H9 (cell line): ENCODE data around the gene CYFIP1. TPM values are rescaled to one million over a fixed set of nuclear protein-coding genes. Genes with fewer than 3 reads are reported as not detected.

Source experiments
- DNase-seq: peaks from one replicate; pipeline ENCODE4 v3.0.0-alpha.2; 2017
- H2AFZ ChIP-seq: one replicate; pipeline ENCODE4 v1.6.1; 2013; ENCODE audit warnings: mild to moderate bottlenecking, low read length, control low read depth, moderate library complexity
- H2AK5ac ChIP-seq: 2 replicates; pipeline ENCODE4 v1.6.1; 2013; ENCODE audit warnings: low read length, control low read depth, mixed read lengths; ENCODE audit not compliant: insufficient read length
- H2BK120ac ChIP-seq: one replicate; pipeline ENCODE4 v1.6.1; 2013; ENCODE audit warnings: low read depth, mild to moderate bottlenecking, low read length, control low read depth, inconsistent platforms; ENCODE audit not compliant: poor library complexity, severe bottlenecking
- H2BK12ac ChIP-seq: 2 replicates; pipeline ENCODE4 v1.6.1; 2013; ENCODE audit warnings: low read length, control low read depth, mixed read lengths, low read depth; ENCODE audit not compliant: insufficient read length
- H2BK15ac ChIP-seq: 2 replicates; pipeline ENCODE4 v1.6.1; 2013; ENCODE audit warnings: low read depth, low read length, control low read depth
- H2BK20ac ChIP-seq: one replicate; pipeline ENCODE4 v1.6.1; 2013; ENCODE audit warnings: low read depth, mild to moderate bottlenecking, low read length, control low read depth, inconsistent platforms; ENCODE audit not compliant: poor library complexity, severe bottlenecking
- H2BK5ac ChIP-seq: 2 replicates; pipeline ENCODE4 v1.6.1; 2013; ENCODE audit warnings: low read length, control low read depth, mixed read lengths; ENCODE audit not compliant: insufficient read length
- H3K14ac ChIP-seq: 2 replicates; pipeline ENCODE4 v1.6.1; 2013; ENCODE audit warnings: low read length, control low read depth; ENCODE audit not compliant: insufficient read depth
- H3K18ac ChIP-seq: 2 replicates; pipeline ENCODE4 v1.6.1; 2013; ENCODE audit warnings: low read depth, mild to moderate bottlenecking, mixed read lengths, low read length, control low read depth; ENCODE audit not compliant: insufficient read length
- H3K23ac ChIP-seq: 2 replicates; pipeline ENCODE4 v1.6.1; 2013; ENCODE audit warnings: low read length, control low read depth, mixed read lengths, low read depth; ENCODE audit not compliant: insufficient read length
- H3K23me2 ChIP-seq: 2 replicates; pipeline ENCODE4 v1.6.1; 2013; ENCODE audit warnings: low read depth, mild to moderate bottlenecking, mixed read lengths, low read length, control low read depth; ENCODE audit not compliant: insufficient read length, poor library complexity, severe bottlenecking
- H3K27ac ChIP-seq: 2 replicates; pipeline ENCODE4 v1.5.1; 2013; ENCODE audit warnings: low read length, control low read depth, mixed read lengths, low read depth; ENCODE audit not compliant: insufficient read length
- H3K27me3 ChIP-seq: 2 replicates; pipeline ENCODE4 v1.6.1; 2013; ENCODE audit warnings: low read length, control low read depth, inconsistent platforms; ENCODE audit not compliant: insufficient read depth
- H3K4ac ChIP-seq: 2 replicates; pipeline ENCODE4 v1.6.1; 2013; ENCODE audit warnings: low read depth, mild to moderate bottlenecking, control low read depth, inconsistent platforms, low read length, moderate library complexity
- H3K4me1 ChIP-seq: 2 replicates; pipeline ENCODE4 v1.6.1; 2013; ENCODE audit warnings: low read length, control low read depth, inconsistent platforms; ENCODE audit not compliant: insufficient read depth
- H3K4me2 ChIP-seq: 2 replicates; pipeline ENCODE4 v1.6.1; 2013; ENCODE audit warnings: low read length, control low read depth, mixed read lengths; ENCODE audit not compliant: insufficient read length, insufficient read depth
- H3K56ac ChIP-seq: 2 replicates; pipeline ENCODE4 v1.6.1; 2013; ENCODE audit warnings: low read depth, mild to moderate bottlenecking, mixed read lengths, low read length, control low read depth; ENCODE audit not compliant: insufficient read length
- H3K79me1 ChIP-seq: 2 replicates; pipeline ENCODE4 v1.6.1; 2013; ENCODE audit warnings: low read depth, mild to moderate bottlenecking, moderate library complexity, low read length, control low read depth, inconsistent platforms; ENCODE audit not compliant: insufficient read depth, poor library complexity, severe bottlenecking
- H3K79me2 ChIP-seq: 2 replicates; pipeline ENCODE4 v1.6.1; 2013; ENCODE audit warnings: low read length, control low read depth, inconsistent platforms; ENCODE audit not compliant: insufficient read depth
- H3K9ac ChIP-seq: 2 replicates; pipeline ENCODE4 v1.6.1; 2013; ENCODE audit warnings: low read length, control low read depth, mixed read lengths; ENCODE audit not compliant: insufficient read length; ENCODE audit errors: extremely low read depth
- H3K9me3 ChIP-seq: one replicate; pipeline ENCODE4 v1.6.1; 2013; ENCODE audit warnings: low read depth, low read length, inconsistent platforms; ENCODE audit not compliant: control insufficient read depth
- H3T11ph ChIP-seq: one replicate; pipeline ENCODE4 v1.6.1; 2013; ENCODE audit warnings: mild to moderate bottlenecking, low read length, control low read depth, inconsistent platforms
- H4K20me1 ChIP-seq: one replicate; pipeline ENCODE4 v1.6.1; 2013; ENCODE audit not compliant: control insufficient read depth, insufficient read length, insufficient read depth
- H4K5ac ChIP-seq: 2 replicates; pipeline ENCODE4 v1.6.1; 2013; ENCODE audit warnings: low read depth, mild to moderate bottlenecking, mixed read lengths, low read length, control low read depth; ENCODE audit not compliant: insufficient read length
- H4K8ac ChIP-seq: replicated peaks from 2 replicates; pipeline ENCODE4 v1.6.1; 2013; ENCODE audit warnings: low read length, control low read depth, mixed read lengths, low read depth; ENCODE audit not compliant: insufficient read length
- H4K91ac ChIP-seq: 2 replicates; pipeline ENCODE4 v1.6.1; 2013; ENCODE audit warnings: low read depth, mild to moderate bottlenecking, moderate library complexity, mixed read lengths, low read length, control low read depth; ENCODE audit not compliant: insufficient read length
- H3K27ac Mint-ChIP-seq, 3 experiments: 2 replicates in 2 of 3; 3 replicates in 1 of 3; pipeline ENCODE4 v1.8.0; 2020 to 2021; ENCODE audit warnings: mixed read lengths in 3 of 3, mild to moderate bottlenecking in 1 of 3, moderate library complexity in 1 of 3
- H3K27me3 Mint-ChIP-seq: 2 replicates; pipeline ENCODE4 v1.8.0; 2021; ENCODE audit warnings: low read depth, mild to moderate bottlenecking, moderate library complexity, mixed read lengths
- H3K36me3 Mint-ChIP-seq, 3 experiments: 2 replicates in 2 of 3; 3 replicates in 1 of 3; pipeline ENCODE4 v1.8.0; 2020 to 2021; ENCODE audit warnings: low read depth in 3 of 3, mixed read lengths in 3 of 3; ENCODE audit not compliant: insufficient read depth in 1 of 3
- H3K4me1 Mint-ChIP-seq, 2 experiments: 2 replicates each; pipeline ENCODE4 v1.8.0; 2020; ENCODE audit warnings: mixed read lengths in 2 of 2
- H3K4me3 Mint-ChIP-seq, 2 experiments: 2 replicates in 1 of 2; 3 replicates in 1 of 2; pipeline ENCODE4 v1.8.0; 2020 to 2021; ENCODE audit warnings: mild to moderate bottlenecking in 2 of 2, mixed read lengths in 2 of 2, moderate library complexity in 1 of 2
- H3K9me3 Mint-ChIP-seq, 2 experiments: 2 replicates in 1 of 2; 3 replicates in 1 of 2; pipeline ENCODE4 v1.8.0; 2020; ENCODE audit warnings: mild to moderate bottlenecking in 2 of 2, mixed read lengths in 2 of 2, moderate library complexity in 1 of 2
- WGBS: extraction: QIAGEN DNeasy Blood & Tissue Kit; methylation state at CpG from one replicate; pipeline ENCODE4 v1.1.7; 2013; ENCODE audit warnings: missing lambda C conversion rate, low lambda C conversion rate, mixed read lengths; ENCODE audit not compliant: insufficient read length; ENCODE audit errors: extremely low coverage; 5-methylcytosine and 5-hydroxymethylcytosine counted together
- total RNA-seq: library from RNA; stranded (reverse); gene quantifications from 2 replicates; pipeline ENCODE4 v1.2.1, GENCODE V29; 2021
- TF ChIP-seq, protein P1 (sequence below): fragments of 200-600 bp; sonication (generic); conservative IDR thresholded peaks from 3 replicates; pipeline ENCODE4 v1.8.0; 2021; ENCODE audit warnings: antibody characterized with exemption, mild to moderate bottlenecking

Gene CYFIP1
- total RNA-seq, 1 experiment from 2014 or later = 71.2 TPM

DNA sequence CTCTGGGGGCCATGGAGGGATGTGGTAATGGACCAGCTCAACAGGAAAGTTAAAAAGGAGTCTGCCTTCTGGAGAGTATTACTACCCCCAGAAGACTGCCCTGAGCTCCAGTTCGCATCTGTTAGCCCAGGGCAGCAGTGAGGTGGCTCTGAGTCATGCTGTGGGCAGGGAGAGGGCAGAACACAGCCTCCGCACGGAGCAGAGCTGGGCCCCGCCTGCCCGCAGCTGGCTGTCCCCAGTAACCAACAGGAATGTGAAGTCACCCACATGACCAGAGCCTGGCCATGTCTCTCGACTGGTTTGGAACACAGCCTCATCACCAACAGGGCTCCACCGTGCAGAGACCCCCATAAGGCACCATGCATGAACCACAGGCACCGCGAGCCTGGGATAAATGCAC is 62.1 kb downstream of the CYFIP1 start:
- H3K27ac Mint-ChIP-seq = no peak overlapping the region
- no peak overlapping the region for H3K56ac ChIP-seq

More for the DNA sequence above, 62.1 kb downstream of the CYFIP1 start:
- Histone ChIP-seq H3K23ac (no peak overlapping the region), H4K91ac (no peak overlapping the region), H3K23me2 (no peaks in the 10 kb centered on the region), H2BK5ac (no peak overlapping the region), H2BK12ac (no peak overlapping the region), H2BK15ac (no peak overlapping the region), H2BK120ac (no peak overlapping the region), H2BK20ac (no peak overlapping the region), H3K27ac (no peak overlapping the region), H3T11ph (no peak overlapping the region), H4K5ac (no peak overlapping the region), H2AK5ac (no peak overlapping the region), H3K18ac (no peak overlapping the region), H3K9me3 (no peaks in the 10 kb centered on the region), H3K4me1 (no peaks in the 10 kb centered on the region), H3K9ac (no peak overlapping the region), H3K4ac (no peak overlapping the region), H4K20me1 (no peaks in the 10 kb centered on the region), H3K27me3 (no peaks in the 10 kb centered on the region), H3K79me1 (no peaks in the 10 kb centered on the region), H3K14ac (no peak overlapping the region), H3K4me2 (no peak overlapping the region), H4K8ac (no peak overlapping the region), H3K79me2 (no peaks in the 10 kb centered on the region), H2AFZ (no peak overlapping the region)
- no peaks in the 10 kb centered on the region for H3K27me3 Mint-ChIP-seq
- H3K9me3 Mint-ChIP-seq = no peaks in the 10 kb centered on the region
- H3K36me3 Mint-ChIP-seq = peaks cover 5 to 34% (median 17%) of the 10 kb centered on the region in 3 experiments; a peak in 6 of 7 replicates
- peaks cover 2 to 3% of the 10 kb centered on the region in 2 experiments; a peak in 1 of 4 replicates for H3K4me1 Mint-ChIP-seq
- WGBS = no CpG with 5 or more reads among the region's 9 CpGs
- no peak for DNase-seq
- TF ChIP-seq, protein P1, sequence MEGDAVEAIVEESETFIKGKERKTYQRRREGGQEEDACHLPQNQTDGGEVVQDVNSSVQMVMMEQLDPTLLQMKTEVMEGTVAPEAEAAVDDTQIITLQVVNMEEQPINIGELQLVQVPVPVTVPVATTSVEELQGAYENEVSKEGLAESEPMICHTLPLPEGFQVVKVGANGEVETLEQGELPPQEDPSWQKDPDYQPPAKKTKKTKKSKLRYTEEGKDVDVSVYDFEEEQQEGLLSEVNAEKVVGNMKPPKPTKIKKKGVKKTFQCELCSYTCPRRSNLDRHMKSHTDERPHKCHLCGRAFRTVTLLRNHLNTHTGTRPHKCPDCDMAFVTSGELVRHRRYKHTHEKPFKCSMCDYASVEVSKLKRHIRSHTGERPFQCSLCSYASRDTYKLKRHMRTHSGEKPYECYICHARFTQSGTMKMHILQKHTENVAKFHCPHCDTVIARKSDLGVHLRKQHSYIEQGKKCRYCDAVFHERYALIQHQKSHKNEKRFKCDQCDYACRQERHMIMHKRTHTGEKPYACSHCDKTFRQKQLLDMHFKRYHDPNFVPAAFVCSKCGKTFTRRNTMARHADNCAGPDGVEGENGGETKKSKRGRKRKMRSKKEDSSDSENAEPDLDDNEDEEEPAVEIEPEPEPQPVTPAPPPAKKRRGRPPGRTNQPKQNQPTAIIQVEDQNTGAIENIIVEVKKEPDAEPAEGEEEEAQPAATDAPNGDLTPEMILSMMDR = no peak
- no peak overlapping the region for H3K4me3 Mint-ChIP-seq
